ENCODE measurements around the gene EPN2. TPM values are rescaled to one million over a fixed set of nuclear protein-coding genes. Genes with fewer than 3 reads are reported as not detected.

The EPN2 gene
- polyA plus RNA-seq, 1 donor (not counting 4 experiments of a cell fraction or from before 2014, with no cell fraction given) = 30.2 TPM

GRCh38 chr17:19347323-19348080 lies 110.3 kb downstream of the EPN2 start:
- Histone ChIP-seq H4K20me1 (ENCODE audit: control insufficient read depth, extremely low read depth, insufficient read depth, low read length) (no peaks in the 10 kb centered on the region), H3K9me1 (ENCODE audit: control insufficient read depth, extremely low read depth, insufficient read depth, low read length) (no peaks in the 10 kb centered on the region), H3K4me3 (ENCODE audit: control insufficient read depth in 2 of 3, extremely low read depth in 1 of 3, insufficient read depth in 2 of 3, low read depth in 1 of 3, low read length in 3 of 3) (no peak overlapping the region), H2AFZ (ENCODE audit: control insufficient read depth, low read length) (no peak overlapping the region), H3K36me3 (ENCODE audit: control insufficient read depth in 2 of 2, extremely low read depth in 1 of 2, insufficient read depth in 2 of 2, low read length in 2 of 2) (no peaks in the 10 kb centered on the region), H3K4me2 (ENCODE audit: control insufficient read depth, extremely low read depth, insufficient read depth, low read depth, low read length) (no peak overlapping the region), H3K27ac (ENCODE audit: control insufficient read depth, insufficient read depth, low read length) (no peak overlapping the region), H3K9me3 (ENCODE audit: control insufficient read depth, low read depth, low read length) (no peaks in the 10 kb centered on the region), H3K27me3 (ENCODE audit: control insufficient read depth, extremely low read depth, insufficient read depth, low read length) (no peaks in the 10 kb centered on the region), H3K4me1 (ENCODE audit: control insufficient read depth, extremely low read depth, insufficient read depth, low read length) (peaks cover 20% of the 10 kb centered on the region), H3K79me2 (ENCODE audit: control insufficient read depth, insufficient read depth, low read length) (no peaks in the 10 kb centered on the region), H3K9ac (ENCODE audit: control insufficient read depth, extremely low read depth, insufficient read depth, low read length) (no peak overlapping the region)
- no peak for FAIRE-seq
- dilution Hi-C loops (cut with MboI; ENCODE audit: extremely low pct_ligation_motif_present, low sequenced_read_pairs) = no loop called here
- TF ChIP-seq, protein P1, sequence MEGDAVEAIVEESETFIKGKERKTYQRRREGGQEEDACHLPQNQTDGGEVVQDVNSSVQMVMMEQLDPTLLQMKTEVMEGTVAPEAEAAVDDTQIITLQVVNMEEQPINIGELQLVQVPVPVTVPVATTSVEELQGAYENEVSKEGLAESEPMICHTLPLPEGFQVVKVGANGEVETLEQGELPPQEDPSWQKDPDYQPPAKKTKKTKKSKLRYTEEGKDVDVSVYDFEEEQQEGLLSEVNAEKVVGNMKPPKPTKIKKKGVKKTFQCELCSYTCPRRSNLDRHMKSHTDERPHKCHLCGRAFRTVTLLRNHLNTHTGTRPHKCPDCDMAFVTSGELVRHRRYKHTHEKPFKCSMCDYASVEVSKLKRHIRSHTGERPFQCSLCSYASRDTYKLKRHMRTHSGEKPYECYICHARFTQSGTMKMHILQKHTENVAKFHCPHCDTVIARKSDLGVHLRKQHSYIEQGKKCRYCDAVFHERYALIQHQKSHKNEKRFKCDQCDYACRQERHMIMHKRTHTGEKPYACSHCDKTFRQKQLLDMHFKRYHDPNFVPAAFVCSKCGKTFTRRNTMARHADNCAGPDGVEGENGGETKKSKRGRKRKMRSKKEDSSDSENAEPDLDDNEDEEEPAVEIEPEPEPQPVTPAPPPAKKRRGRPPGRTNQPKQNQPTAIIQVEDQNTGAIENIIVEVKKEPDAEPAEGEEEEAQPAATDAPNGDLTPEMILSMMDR (optimal IDR thresholded peaks at IDR 0.05 in 1 of 3, IDR thresholded peaks at IDR 0.05 in 1 of 3, conservative IDR thresholded peaks at IDR 0.05 in 1 of 3; ENCODE audit: extremely low read depth in 1 of 3, insufficient read depth in 2 of 3, low read length in 3 of 3) = no peak
- TF ChIP-seq EZH2 (IDR thresholded peaks at IDR 0.05; ENCODE audit: low read length) = no peak
- DNase-seq (ENCODE audit: low read depth, low spot score) = no peak

GRCh38 chr17:19348081-19348650 lies 111.0 kb downstream of the EPN2 start:
- TF ChIP-seq, protein P1 (optimal IDR thresholded peaks at IDR 0.05 in 1 of 3, IDR thresholded peaks at IDR 0.05 in 1 of 3, conservative IDR thresholded peaks at IDR 0.05 in 1 of 3; ENCODE audit: extremely low read depth in 1 of 3, insufficient read depth in 2 of 3, low read length in 3 of 3) = no peak
- no peak for TF ChIP-seq EZH2 (IDR thresholded peaks at IDR 0.05; ENCODE audit: low read length)
- H3K4me2 ChIP-seq (ENCODE audit: control insufficient read depth, extremely low read depth, insufficient read depth, low read depth, low read length) = no peak overlapping the region
- no peaks in the 10 kb centered on the region for H3K27me3 ChIP-seq (ENCODE audit: control insufficient read depth, extremely low read depth, insufficient read depth, low read length)
- H3K27ac ChIP-seq (ENCODE audit: control insufficient read depth, insufficient read depth, low read length) = no peak overlapping the region
- no peak for DNase-seq (ENCODE audit: low read depth, low spot score)
- H3K4me3 ChIP-seq (ENCODE audit: control insufficient read depth in 2 of 3, extremely low read depth in 1 of 3, insufficient read depth in 2 of 3, low read depth in 1 of 3, low read length in 3 of 3) = no peak overlapping the region
- dilution Hi-C loops (cut with MboI; ENCODE audit: extremely low pct_ligation_motif_present, low sequenced_read_pairs) = no loop called here
- no peaks in the 10 kb centered on the region for H4K20me1 ChIP-seq (ENCODE audit: control insufficient read depth, extremely low read depth, insufficient read depth, low read length)
- peaks cover 20% of the 10 kb centered on the region for H3K4me1 ChIP-seq (ENCODE audit: control insufficient read depth, extremely low read depth, insufficient read depth, low read length)
- no peak overlapping the region for H3K9ac ChIP-seq (ENCODE audit: control insufficient read depth, extremely low read depth, insufficient read depth, low read length)
- no peaks in the 10 kb centered on the region for H3K9me3 ChIP-seq (ENCODE audit: control insufficient read depth, low read depth, low read length)
- H3K9me1 ChIP-seq (ENCODE audit: control insufficient read depth, extremely low read depth, insufficient read depth, low read length) = no peaks in the 10 kb centered on the region
- H3K36me3 ChIP-seq (ENCODE audit: control insufficient read depth in 2 of 2, extremely low read depth in 1 of 2, insufficient read depth in 2 of 2, low read length in 2 of 2) = no peaks in the 10 kb centered on the region
- H3K79me2 ChIP-seq (ENCODE audit: control insufficient read depth, insufficient read depth, low read length) = no peaks in the 10 kb centered on the region
- no peak for FAIRE-seq
- no peak overlapping the region for H2AFZ ChIP-seq (ENCODE audit: control insufficient read depth, low read length)

All from keratinocyte (primary cell).